ENCODE data around the gene FAM117A. TPM values are rescaled to one million over a fixed set of nuclear protein-coding genes. Genes with fewer than 3 reads are reported as not detected.

The FAM117A gene
- total and polyA plus RNA-seq, 2 experiments from 2014 or later, result 14.9 to 27.9 TPM

GRCh38 chr17:49722066-49722465 is 41.9 kb downstream of the FAM117A start:
- TF ChIP-seq EZH2 (IDR thresholded peaks at IDR 0.05; ENCODE audit: borderline replicate concordance), result no peak
- no peak for TF ChIP-seq EZH2phosphoT487 (IDR thresholded peaks at IDR 0.05; ENCODE audit: low read depth, severe bottlenecking, unreplicated experiment)
- no peak for TF ChIP-seq CTCF (IDR thresholded peaks at IDR 0.05; ENCODE audit: poor library complexity)
- no peaks in the 10 kb centered on the region for H3K36me3 ChIP-seq (replicated peaks; ENCODE audit: insufficient read depth, low read depth)

GRCh38 chr17:49717371-49717861 is 46.5 kb downstream of the FAM117A start:
- Histone ChIP-seq H4K20me1 (ENCODE audit: insufficient read depth, poor library complexity, severe bottlenecking) (no peaks in the 10 kb centered on the region), H3K4me1 (ENCODE audit: insufficient read depth) (peaks cover 3% of the 10 kb centered on the region), H3K36me3 (replicated peaks; ENCODE audit: insufficient read depth, low read depth) (no peaks in the 10 kb centered on the region), H3K9me2 (replicated peaks; ENCODE audit: insufficient read depth) (no peaks in the 10 kb centered on the region), H3K4me3 (no peak overlapping the region), H3K27me3 (no peaks in the 10 kb centered on the region), H3K27ac (peak overlapping the region; percentile 9), H3K9me3 (ENCODE audit: low read depth) (no peaks in the 10 kb centered on the region), H3K4me2 (no peak overlapping the region), H2AFZ (no peak overlapping the region), H3K79me2 (no peaks in the 10 kb centered on the region)
- WGBS (ENCODE audit: low lambda C conversion rate, missing lambda C conversion rate), result 96% methylated on average over 10 of the region's 10 CpGs
- TF ChIP-seq EZH2 (IDR thresholded peaks at IDR 0.05; ENCODE audit: borderline replicate concordance) (no peak), CTCF (IDR thresholded peaks at IDR 0.05; ENCODE audit: poor library complexity) (no peak), EZH2phosphoT487 (IDR thresholded peaks at IDR 0.05; ENCODE audit: low read depth, severe bottlenecking, unreplicated experiment) (no peak)
- no peak for DNase-seq (ENCODE audit: low spot score)

More at GRCh38 chr17:49722066-49722465, 41.9 kb downstream of the FAM117A start:
- H3K9me2 ChIP-seq (replicated peaks; ENCODE audit: insufficient read depth), result no peaks in the 10 kb centered on the region
- no peaks in the 10 kb centered on the region for H3K27me3 ChIP-seq
- 95% methylated on average over 3 of the region's 3 CpGs for WGBS (ENCODE audit: low lambda C conversion rate, missing lambda C conversion rate)
- H3K79me2 ChIP-seq, result no peaks in the 10 kb centered on the region
- H3K4me1 ChIP-seq (ENCODE audit: insufficient read depth), result peaks cover 6% of the 10 kb centered on the region
- H3K27ac ChIP-seq, result no peak overlapping the region
- H4K20me1 ChIP-seq (ENCODE audit: insufficient read depth, poor library complexity, severe bottlenecking), result no peaks in the 10 kb centered on the region
- H2AFZ ChIP-seq, result no peak overlapping the region
- no peak overlapping the region for H3K4me2 ChIP-seq
- DNase-seq (ENCODE audit: low spot score), result no peak
- H3K9me3 ChIP-seq (ENCODE audit: low read depth), result no peaks in the 10 kb centered on the region
- H3K4me3 ChIP-seq, result no peak overlapping the region

- TF ChIP-seq EZH2phosphoT487 (IDR thresholded peaks at IDR 0.05; ENCODE audit: low read depth, severe bottlenecking, unreplicated experiment) (no peak), EZH2 (IDR thresholded peaks at IDR 0.05; ENCODE audit: borderline replicate concordance) (no peak), CTCF (IDR thresholded peaks at IDR 0.05; ENCODE audit: poor library complexity) (no peak)
- H3K79me2 ChIP-seq, result no peaks in the 10 kb centered on the region
- no peaks in the 10 kb centered on the region for H3K27me3 ChIP-seq
- no peak overlapping the region for H3K4me2 ChIP-seq
- no peaks in the 10 kb centered on the region for H3K9me3 ChIP-seq (ENCODE audit: low read depth)
- WGBS (ENCODE audit: low lambda C conversion rate, missing lambda C conversion rate), result 71% methylated on average over 1 of the region's 1 CpG
- peaks cover 3% of the 10 kb centered on the region for H3K4me1 ChIP-seq (ENCODE audit: insufficient read depth)
- no peak overlapping the region for H3K4me3 ChIP-seq
- H3K36me3 ChIP-seq (replicated peaks; ENCODE audit: insufficient read depth, low read depth), result no peaks in the 10 kb centered on the region
- no peak for DNase-seq (ENCODE audit: low spot score)
- no peak overlapping the region for H2AFZ ChIP-seq
- H4K20me1 ChIP-seq (ENCODE audit: insufficient read depth, poor library complexity, severe bottlenecking), result no peaks in the 10 kb centered on the region
- H3K27ac ChIP-seq, result peak overlapping the region; percentile 87
- H3K9me2 ChIP-seq (replicated peaks; ENCODE audit: insufficient read depth), result no peaks in the 10 kb centered on the region
These were observed 47.1 kb downstream of the FAM117A start for GRCh38 chr17:49716668-49717364.
